Natural killer cell (primary cell): ENCODE results near the gene RIMBP2. TPM values are rescaled to one million over a fixed set of nuclear protein-coding genes. Genes with fewer than 3 reads are reported as not detected.

Source experiments
- ATAC-seq, 3 donors: fragments of 150-1000 bp in 2 of 3; fragments of 200-7000 bp in 1 of 3; cut with Tn5 transposase; 1 replicate in 1 of 3; 2 replicates in 2 of 3; pipeline ENCODE4 v1.10.0; 2021; ENCODE audit warnings: mild to moderate bottlenecking in 2 of 3, moderate library complexity in 2 of 3
- DNase-seq, 2 donors: peaks; one replicate each; pipeline versions ENCODE4 v3.0.0 to v3.0.0-alpha.2; 2013 to 2021; ENCODE audit warnings: mixed read lengths in 1 of 2
- H3K27ac ChIP-seq: one replicate; pipeline ENCODE4 v1.5.1; 2013; ENCODE audit warnings: mild to moderate bottlenecking, low read length
- H3K27me3 ChIP-seq: one replicate; pipeline ENCODE4 v1.6.1; 2013; ENCODE audit warnings: low read length; ENCODE audit not compliant: control insufficient read depth, insufficient read depth
- H3K36me3 ChIP-seq: one replicate; pipeline ENCODE4 v1.6.1; 2013; ENCODE audit warnings: low read length; ENCODE audit not compliant: control insufficient read depth, insufficient read depth
- H3K4me1 ChIP-seq: one replicate; pipeline ENCODE4 v1.6.1; 2013; ENCODE audit warnings: low read length; ENCODE audit not compliant: control insufficient read depth, insufficient read depth
- H3K4me3 ChIP-seq: one replicate; pipeline ENCODE4 v1.5.1; 2013; ENCODE audit warnings: low read length
- H3K9me3 ChIP-seq: one replicate; pipeline ENCODE4 v1.6.1; 2013; ENCODE audit warnings: low read length; ENCODE audit not compliant: control insufficient read depth, insufficient read depth
- H3K27ac Mint-ChIP-seq, 2 donors: one replicate each; pipeline ENCODE4 v1.8.0; 2022; ENCODE audit warnings: mild to moderate bottlenecking in 2 of 2, mixed read lengths in 2 of 2, moderate library complexity in 1 of 2
- H3K27me3 Mint-ChIP-seq, 2 donors: one replicate each; pipeline ENCODE4 v1.8.0; 2022; ENCODE audit warnings: low read depth in 2 of 2, mixed read lengths in 2 of 2
- H3K36me3 Mint-ChIP-seq: one replicate; pipeline ENCODE4 v1.8.0; 2022; ENCODE audit warnings: mixed read lengths
- H3K4me1 Mint-ChIP-seq, 2 donors: one replicate each; pipeline ENCODE4 v1.8.0; 2022; ENCODE audit warnings: mixed read lengths in 2 of 2
- H3K4me3 Mint-ChIP-seq: one replicate; pipeline ENCODE4 v1.8.0; 2022; ENCODE audit warnings: mild to moderate bottlenecking, moderate library complexity, mixed read lengths
- H3K9me3 Mint-ChIP-seq, 2 donors: one replicate each; pipeline ENCODE4 v1.8.0; 2022; ENCODE audit warnings: mixed read lengths in 2 of 2
- WGBS: methylation state at CpG from one replicate; pipeline ENCODE4 v1.1.7; 2013; ENCODE audit warnings: missing lambda C conversion rate; ENCODE audit not compliant: insufficient coverage; 5-methylcytosine and 5-hydroxymethylcytosine counted together
- intact Hi-C: fragments of 100-400 bp; cut with micrococcal nuclease; formaldehyde crosslinking; loops from one replicate; pipeline ENCODE4 v1.14.2; 2022
- total RNA-seq, 4 donors: library from RNA; stranded (reverse); fragments of 120-200 nt in 1 of 4; gene quantifications; one replicate each; pipeline versions ENCODE4 v1.2.3 to v1.2.4, GENCODE V29; 2013 to 2022
- TF ChIP-seq, protein P1 (sequence below): fragments of 200-600 bp; IDR thresholded peaks from one replicate; pipeline ENCODE4 v1.8.0; 2022; ENCODE audit warnings: antibody characterized with exemption

RIMBP2 gene
- total RNA-seq, 3 donors from 2014 or later (not counting 1 experiment from before 2014, with no cell fraction given), result not detected

DNA sequence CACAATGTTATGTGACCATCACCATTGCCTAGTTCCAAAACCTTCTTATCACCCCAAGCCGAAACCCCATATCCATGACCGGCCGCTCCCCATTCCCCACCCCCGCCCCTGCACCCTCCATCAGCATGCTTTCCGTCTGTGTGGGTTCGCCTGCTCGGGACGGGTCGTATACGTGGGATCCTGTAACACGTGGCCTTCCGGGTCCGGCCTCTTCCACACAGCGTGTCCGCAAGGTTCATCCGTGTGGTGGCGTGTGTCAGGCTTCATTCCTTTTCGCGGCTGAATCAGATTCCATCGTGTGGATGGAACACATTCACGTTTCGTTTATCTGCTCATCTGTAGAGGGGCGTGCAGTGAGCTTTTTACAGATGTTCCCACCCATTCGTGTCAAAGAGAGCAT, 41.4 kb downstream of the RIMBP2 start:
- TF ChIP-seq, protein P1, sequence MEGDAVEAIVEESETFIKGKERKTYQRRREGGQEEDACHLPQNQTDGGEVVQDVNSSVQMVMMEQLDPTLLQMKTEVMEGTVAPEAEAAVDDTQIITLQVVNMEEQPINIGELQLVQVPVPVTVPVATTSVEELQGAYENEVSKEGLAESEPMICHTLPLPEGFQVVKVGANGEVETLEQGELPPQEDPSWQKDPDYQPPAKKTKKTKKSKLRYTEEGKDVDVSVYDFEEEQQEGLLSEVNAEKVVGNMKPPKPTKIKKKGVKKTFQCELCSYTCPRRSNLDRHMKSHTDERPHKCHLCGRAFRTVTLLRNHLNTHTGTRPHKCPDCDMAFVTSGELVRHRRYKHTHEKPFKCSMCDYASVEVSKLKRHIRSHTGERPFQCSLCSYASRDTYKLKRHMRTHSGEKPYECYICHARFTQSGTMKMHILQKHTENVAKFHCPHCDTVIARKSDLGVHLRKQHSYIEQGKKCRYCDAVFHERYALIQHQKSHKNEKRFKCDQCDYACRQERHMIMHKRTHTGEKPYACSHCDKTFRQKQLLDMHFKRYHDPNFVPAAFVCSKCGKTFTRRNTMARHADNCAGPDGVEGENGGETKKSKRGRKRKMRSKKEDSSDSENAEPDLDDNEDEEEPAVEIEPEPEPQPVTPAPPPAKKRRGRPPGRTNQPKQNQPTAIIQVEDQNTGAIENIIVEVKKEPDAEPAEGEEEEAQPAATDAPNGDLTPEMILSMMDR, result no peak
- Mint-ChIP-seq H3K4me1 (no peaks in the 10 kb centered on the region), H3K9me3 (no peaks in the 10 kb centered on the region), H3K36me3 (no peaks in the 10 kb centered on the region), H3K27me3 (no peaks in the 10 kb centered on the region), H3K4me3 (no peak overlapping the region), H3K27ac (no peak overlapping the region)
- Histone ChIP-seq H3K27ac (no peak overlapping the region), H3K4me1 (no peaks in the 10 kb centered on the region), H3K4me3 (no peak overlapping the region), H3K36me3 (no peaks in the 10 kb centered on the region), H3K27me3 (no peaks in the 10 kb centered on the region), H3K9me3 (no peaks in the 10 kb centered on the region)
- ATAC-seq, result no peak
- 92% methylated on average over 24 of the region's 24 CpGs for WGBS
- DNase-seq, result no peak
- intact Hi-C loops, result no loop called here

DNA sequence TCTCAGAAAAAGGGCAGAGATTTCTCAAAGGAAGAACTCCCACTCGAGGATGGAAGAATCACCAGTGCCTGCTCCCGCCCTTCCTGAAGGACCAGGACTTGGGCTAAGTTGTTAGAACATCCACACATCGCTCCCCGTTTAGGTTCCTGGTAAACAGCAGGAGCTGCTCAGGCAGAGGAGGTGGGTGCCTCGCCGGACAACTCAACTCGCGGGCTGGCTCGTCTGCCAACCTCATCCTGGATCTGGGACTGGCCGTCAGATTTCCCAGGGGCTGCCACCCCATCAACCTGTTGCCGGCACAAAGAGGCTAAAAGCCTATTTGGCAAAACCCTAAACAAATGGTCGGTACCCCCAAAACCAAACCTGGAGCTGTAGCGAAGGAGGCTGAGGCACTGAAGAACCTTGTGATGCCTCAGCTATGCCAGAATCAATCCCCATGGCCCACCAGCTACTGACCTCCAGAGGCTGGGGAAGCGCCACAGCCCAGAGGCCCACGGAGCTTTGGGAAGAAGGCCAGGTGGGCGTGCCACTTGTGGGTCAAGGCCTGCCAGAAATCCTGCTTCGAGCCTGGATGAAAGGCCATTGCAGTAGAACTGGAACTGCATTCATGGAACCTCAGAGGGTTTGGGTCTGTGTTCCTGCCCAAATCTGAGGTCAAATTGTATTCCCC, 42.9 kb downstream of the RIMBP2 start:
- Histone ChIP-seq H3K27ac (no peak overlapping the region), H3K9me3 (peaks cover under 1% of the 10 kb centered on the region), H3K27me3 (no peaks in the 10 kb centered on the region), H3K4me1 (no peaks in the 10 kb centered on the region), H3K36me3 (no peaks in the 10 kb centered on the region), H3K4me3 (no peak overlapping the region)
- Mint-ChIP-seq H3K27me3 (no peaks in the 10 kb centered on the region), H3K27ac (no peak overlapping the region), H3K9me3 (no peaks in the 10 kb centered on the region), H3K4me1 (no peaks in the 10 kb centered on the region), H3K36me3 (no peaks in the 10 kb centered on the region), H3K4me3 (no peak overlapping the region)
- ATAC-seq (no peak), DNase-seq (no peak)
- intact Hi-C loops, result no loop called here
- WGBS, result 84% methylated on average over 17 of the region's 17 CpGs
- TF ChIP-seq, protein P1, result no peak

- Histone ChIP-seq H3K36me3 (no peaks in the 10 kb centered on the region), H3K27me3 (no peaks in the 10 kb centered on the region), H3K27ac (no peak overlapping the region), H3K4me3 (no peak overlapping the region), H3K4me1 (no peaks in the 10 kb centered on the region), H3K9me3 (peaks cover 9% of the 10 kb centered on the region)
- Mint-ChIP-seq H3K27ac (no peak overlapping the region), H3K4me1 (no peaks in the 10 kb centered on the region), H3K4me3 (no peak overlapping the region), H3K36me3 (no peaks in the 10 kb centered on the region), H3K9me3 (peaks cover 0 to under 1% of the 10 kb centered on the region in 2 donors), H3K27me3 (no peaks in the 10 kb centered on the region)
- DNase-seq (no peak), ATAC-seq (no peak)
- intact Hi-C loops, result no loop called here
- TF ChIP-seq, protein P1, result no peak
- 78% methylated on average over 15 of the region's 15 CpGs for WGBS
Observed at GRCh38 chr12:130672089-130672820, 43.8 kb downstream of the RIMBP2 start.
